GM12892 (cell line): ENCODE measurements around the gene HNRNPL.

Source experiments
- POLR2A ChIP-seq: IDR thresholded peaks from 2 replicates; pipeline ENCODE4 v1.6.1; 2011; ENCODE audit warnings: low read depth, low read length, control low read depth
- TAF1 ChIP-seq: IDR thresholded peaks from 2 replicates; pipeline ENCODE4 v1.6.1; 2011; ENCODE audit warnings: low read depth, mild to moderate bottlenecking, control low read depth, low read length, borderline replicate concordance

- TF ChIP-seq TAF1 (no peak), POLR2A (no peak)
Measured at GRCh38 chr19:38812009-38812840, 37.6 kb downstream of the HNRNPL start.
